Caco-2 (cell line): ENCODE results near the gene DPY19L1. TPM values are rescaled to one million over a fixed set of nuclear protein-coding genes. Genes with fewer than 3 reads are reported as not detected.

Source experiments
- BruUV-seq: library from RNA; stranded (reverse); fragments of 400-500 nt; replicated peaks from 2 replicates; lab custom pipeline; 2021; lab: Mats Ljungman, UMichigan
- CTCF ChIA-PET: fragments of 300-600 bp; sonication (Branson Sonifier 250); formaldehyde crosslinking; loops from one replicate; lab custom pipeline; 2022; ENCODE audit warnings: antibody characterized with exemption; lab: Charles Lee
- POLR2A ChIA-PET: fragments of 300-600 bp; sonication (Branson Sonifier 250); formaldehyde crosslinking; loops from one replicate; lab custom pipeline; 2022; ENCODE audit warnings: antibody characterized with exemption; lab: Charles Lee
- DNase-seq, 2 experiments: peaks; one replicate each; pipeline versions ENCODE4 v3.0.0 to v3.0.0-alpha.2; 2020 to 2022
- H3K27me3 ChIP-seq: replicated peaks from 2 replicates; pipeline ENCODE4 v1.6.0; 2011; ENCODE audit warnings: low read length; ENCODE audit not compliant: control insufficient read depth, insufficient read depth
- H3K36me3 ChIP-seq: 2 replicates; pipeline ENCODE4 v1.5.1; 2011; ENCODE audit warnings: low read length; ENCODE audit not compliant: control insufficient read depth, insufficient read depth
- H3K4me1 ChIP-seq: fragments of 250-450 bp; sonication (Bioruptor Pico); 2 replicates; pipeline ENCODE4 v1.5.1; 2020; ENCODE audit warnings: mild to moderate bottlenecking
- H3K4me3 ChIP-seq: 2 replicates; pipeline ENCODE4 v1.5.1; 2011; ENCODE audit warnings: low read depth, mild to moderate bottlenecking, control low read depth, low read length
- H3K9me3 ChIP-seq: fragments of 250-450 bp; sonication (Bioruptor Pico); 2 replicates; pipeline ENCODE4 v1.5.1; 2020; ENCODE audit warnings: mild to moderate bottlenecking, moderate library complexity
- H3K27ac Mint-ChIP-seq: one replicate; pipeline ENCODE4 v1.8.0; 2022; ENCODE audit warnings: mixed read lengths; ENCODE audit not compliant: unreplicated experiment
- H3K27me3 Mint-ChIP-seq: one replicate; pipeline ENCODE4 v1.8.0; 2022; ENCODE audit warnings: mixed read lengths; ENCODE audit not compliant: insufficient read depth, unreplicated experiment
- H3K36me3 Mint-ChIP-seq: one replicate; pipeline ENCODE4 v1.8.0; 2022; ENCODE audit warnings: mild to moderate bottlenecking, mixed read lengths; ENCODE audit not compliant: insufficient read depth, unreplicated experiment
- H3K4me1 Mint-ChIP-seq: one replicate; pipeline ENCODE4 v1.8.0; 2022; ENCODE audit warnings: low read depth, mixed read lengths; ENCODE audit not compliant: unreplicated experiment
- H3K4me3 Mint-ChIP-seq: one replicate; pipeline ENCODE4 v1.8.0; 2022; ENCODE audit warnings: mild to moderate bottlenecking, moderate library complexity, mixed read lengths; ENCODE audit not compliant: unreplicated experiment
- H3K9me3 Mint-ChIP-seq: one replicate; pipeline ENCODE4 v1.8.0; 2022; ENCODE audit warnings: mixed read lengths; ENCODE audit not compliant: unreplicated experiment
- CTCF ChIP-seq, 2 experiments: fragments of 200-600 bp in 1 of 2; IDR thresholded peaks; 1 replicate in 1 of 2; 2 replicates in 1 of 2; pipeline versions ENCODE4 v1.5.1 to v1.8.0; 2011 to 2022; ENCODE audit warnings: antibody characterized with exemption in 1 of 2, control low read depth in 1 of 2, inconsistent platforms in 1 of 2, low read depth in 1 of 2, low read length in 1 of 2, mild to moderate bottlenecking in 1 of 2, moderate library complexity in 1 of 2; ENCODE audit not compliant: insufficient read depth in 1 of 2, severe bottlenecking in 1 of 2, unreplicated experiment in 1 of 2
- intact Hi-C: fragments of 100-400 bp; cut with micrococcal nuclease; formaldehyde crosslinking; loops from one replicate; pipeline ENCODE4 v1.10.0; 2022; ENCODE audit not compliant: unreplicated experiment
- total RNA-seq: library from RNA; stranded (reverse); gene quantifications from 2 replicates; pipeline ENCODE4 v1.2.3, GENCODE V29; 2022

The DPY19L1 gene
- total RNA-seq, 1 experiment from 2014 or later: 12.9 TPM

- Mint-ChIP-seq H3K36me3 (no peaks in the 10 kb centered on the region), H3K9me3 (no peaks in the 10 kb centered on the region), H3K4me3 (no peak overlapping the region), H3K27ac (no peak overlapping the region), H3K4me1 (peaks cover 6% of the 10 kb centered on the region), H3K27me3 (no peaks in the 10 kb centered on the region)
- H3K4me1 ChIP-seq: no peaks in the 10 kb centered on the region
- H3K36me3 ChIP-seq: no peaks in the 10 kb centered on the region
- no peak for TF ChIP-seq CTCF (IDR thresholded peaks at IDR 0.05; ENCODE audit: insufficient read depth in 1 of 2, low read depth in 1 of 2, low read length in 1 of 2, severe bottlenecking in 1 of 2, unreplicated experiment in 1 of 2)
- DNase-seq: no peak
- ChIA-PET CTCF (no interaction called here), POLR2A (no interaction called here)
- H3K27me3 ChIP-seq: no peaks in the 10 kb centered on the region
- BruUV-seq: no TSS peak
- no peak overlapping the region for H3K4me3 ChIP-seq
- intact Hi-C loops: no loop called here
- H3K9me3 ChIP-seq: no peaks in the 10 kb centered on the region
These were observed 11.1 kb downstream of the DPY19L1 start for GRCh38 chr7:35026150-35026549.

- no peak overlapping the region for H3K4me3 Mint-ChIP-seq
- ChIA-PET POLR2A (no interaction called here), CTCF (no interaction called here)
- H3K9me3 Mint-ChIP-seq: no peaks in the 10 kb centered on the region
- no peak overlapping the region for H3K27ac Mint-ChIP-seq
- Histone ChIP-seq H3K36me3 (no peaks in the 10 kb centered on the region), H3K27me3 (no peaks in the 10 kb centered on the region), H3K4me3 (no peak overlapping the region), H3K9me3 (no peaks in the 10 kb centered on the region), H3K4me1 (no peaks in the 10 kb centered on the region)
- no TSS peak for BruUV-seq
- H3K36me3 Mint-ChIP-seq: no peaks in the 10 kb centered on the region
- intact Hi-C loops: no loop called here
- H3K27me3 Mint-ChIP-seq: no peaks in the 10 kb centered on the region
- TF ChIP-seq CTCF (IDR thresholded peaks at IDR 0.05; ENCODE audit: insufficient read depth in 1 of 2, low read depth in 1 of 2, low read length in 1 of 2, severe bottlenecking in 1 of 2, unreplicated experiment in 1 of 2): no peak
- H3K4me1 Mint-ChIP-seq: peaks cover 6% of the 10 kb centered on the region
- DNase-seq: no peak
These were observed 11.9 kb downstream of the DPY19L1 start for GRCh38 chr7:35025369-35025870.

- no peaks in the 10 kb centered on the region for H3K27me3 ChIP-seq
- ChIA-PET CTCF (no interaction called here), POLR2A (no interaction called here)
- no peak overlapping the region for H3K4me3 Mint-ChIP-seq
- H3K9me3 Mint-ChIP-seq: no peaks in the 10 kb centered on the region
- H3K27me3 Mint-ChIP-seq: no peaks in the 10 kb centered on the region
- H3K36me3 ChIP-seq: no peaks in the 10 kb centered on the region
- TF ChIP-seq CTCF (IDR thresholded peaks at IDR 0.05; ENCODE audit: insufficient read depth in 1 of 2, low read depth in 1 of 2, low read length in 1 of 2, severe bottlenecking in 1 of 2, unreplicated experiment in 1 of 2): no peak
- no peaks in the 10 kb centered on the region for H3K4me1 ChIP-seq
- no peak overlapping the region for H3K4me3 ChIP-seq
- H3K36me3 Mint-ChIP-seq: no peaks in the 10 kb centered on the region
- H3K4me1 Mint-ChIP-seq: peaks cover 6% of the 10 kb centered on the region
- H3K27ac Mint-ChIP-seq: no peak overlapping the region
- DNase-seq: no peak
- no peaks in the 10 kb centered on the region for H3K9me3 ChIP-seq
- BruUV-seq: no TSS peak
- intact Hi-C loops: no loop called here
These were observed 13.0 kb downstream of the DPY19L1 start for GRCh38 chr7:35024298-35024697.
